NT2/D1 (cell line): Measurements from ENCODE around the gene AKAP8L.

Experiments
- SUZ12 ChIP-seq: IDR thresholded peaks from 2 replicates; pipeline ENCODE4 v1.6.1; 2011; ENCODE audit not compliant: insufficient read length, insufficient read depth; ENCODE audit errors: extremely low read depth
- YY1 ChIP-seq: IDR thresholded peaks from 2 replicates; pipeline ENCODE4 v1.6.1; 2011; ENCODE audit not compliant: insufficient read length, insufficient read depth
- ZNF274 ChIP-seq: IDR thresholded peaks from 2 replicates; pipeline ENCODE4 v1.6.1; 2011; ENCODE audit warnings: mild to moderate bottlenecking, low read depth, low read length

DNA sequence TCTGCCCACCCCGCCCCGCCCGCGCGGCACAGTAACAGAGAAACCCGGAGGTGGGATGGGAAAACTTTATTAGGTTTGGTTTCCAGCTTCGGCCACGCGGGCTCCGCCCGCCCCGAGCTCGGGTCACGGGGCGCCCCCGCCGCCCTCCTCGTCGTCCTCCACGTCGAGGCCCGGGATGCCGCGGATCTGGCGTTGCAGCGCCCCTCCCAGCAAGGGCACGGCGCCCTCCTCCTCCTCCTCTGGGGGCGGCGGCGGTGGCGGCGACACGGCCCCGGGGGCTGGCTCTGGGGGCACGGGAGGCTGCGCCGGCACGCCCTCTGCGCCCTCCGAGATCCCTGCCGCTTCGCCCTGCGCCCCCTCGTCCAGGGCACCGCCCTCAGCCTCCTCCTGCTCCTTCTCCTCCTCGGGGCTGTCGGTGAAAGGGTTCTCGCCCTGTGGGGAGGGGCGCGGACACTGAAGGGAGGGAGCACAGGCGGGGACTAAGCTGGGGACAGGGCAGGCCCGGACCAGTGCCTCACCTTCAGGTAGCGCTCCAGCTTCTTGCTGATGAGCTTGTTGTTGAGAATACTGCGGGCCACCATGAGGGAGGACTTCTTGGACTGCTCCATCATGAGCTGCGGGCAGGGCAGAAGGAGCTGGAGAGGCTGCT lies 38.7 kb downstream of the AKAP8L start:
- no peak for TF ChIP-seq YY1
- TF ChIP-seq ZNF274: no peak
- TF ChIP-seq SUZ12: no peak
